PFSK-1 (cell line): ENCODE data around the gene ADAMTSL1.

Source experiments
- FOXP2 ChIP-seq: optimal IDR thresholded peaks from 2 replicates; pipeline ENCODE3; 2011; ENCODE audit warnings: borderline replicate concordance, control low read depth, inconsistent platforms; ENCODE audit not compliant: insufficient read depth; ENCODE audit errors: extremely low read length, extremely low read depth
- POLR2AphosphoS5 ChIP-seq: IDR thresholded peaks from 2 replicates; pipeline ENCODE4 v1.6.1; 2012; ENCODE audit warnings: low read depth, mild to moderate bottlenecking, control low read depth, low read length, moderate library complexity
- REST ChIP-seq, 2 experiments: IDR thresholded peaks; 2 replicates each; pipeline versions ENCODE4 v1.6.1 to v1.8.0; 2011 to 2012; ENCODE audit warnings: low read depth in 2 of 2, low read length in 2 of 2, control low read depth in 1 of 2, inconsistent platforms in 1 of 2, mild to moderate bottlenecking in 1 of 2, moderate library complexity in 1 of 2; ENCODE audit not compliant: insufficient read depth in 1 of 2
- SIN3A ChIP-seq: IDR thresholded peaks from 2 replicates; pipeline ENCODE4 v1.6.1; 2012; ENCODE audit warnings: mild to moderate bottlenecking, low read length, moderate library complexity, borderline replicate concordance; ENCODE audit not compliant: insufficient read depth
- TAF1 ChIP-seq: IDR thresholded peaks from 2 replicates; pipeline ENCODE4 v1.6.1; 2012; ENCODE audit warnings: low read length, control low read depth, borderline replicate concordance; ENCODE audit not compliant: insufficient read depth

DNA sequence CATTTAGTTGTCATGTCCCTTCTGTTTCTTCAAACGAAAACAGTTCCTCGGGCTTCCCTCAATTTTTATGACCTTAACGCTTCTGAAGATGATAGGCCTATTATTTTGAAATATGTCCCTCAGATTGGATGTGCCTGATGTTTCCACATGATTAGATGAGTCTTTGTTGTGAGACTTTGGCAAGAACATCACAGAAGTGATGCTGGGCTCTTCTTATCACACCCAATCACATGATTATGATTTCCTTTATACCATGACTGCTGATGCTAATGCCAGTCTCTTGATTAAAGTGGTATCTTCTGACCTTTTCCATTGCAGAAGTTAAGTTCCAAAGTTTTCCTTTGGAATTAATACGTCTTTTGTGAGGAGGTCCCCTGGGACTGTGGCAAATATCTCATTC, 383.4 kb downstream of the ADAMTSL1 start:
- TF ChIP-seq POLR2AphosphoS5 (no peak), REST (IDR thresholded peaks at IDR 0.05; ENCODE audit: insufficient read depth in 1 of 2, low read depth in 2 of 2, low read length in 2 of 2) (no peak), TAF1 (no peak), SIN3A (no peak), FOXP2 (no peak)
